GM19467 (cell line): ENCODE results near the gene TRIM45.
"Not testable (repeated sequence)": the region's sequence is repeated elsewhere in the genome, so short reads cannot be mapped to it uniquely, and the experiment has no call there.

Experiments
- ATAC-seq: cut with Tn5 transposase; IDR thresholded peaks from one replicate; pipeline ENCODE4 v1.9.1; 2021; ENCODE audit warnings: mild to moderate bottlenecking, moderate library complexity; ENCODE audit not compliant: unreplicated experiment

Gene TRIM45

DNA sequence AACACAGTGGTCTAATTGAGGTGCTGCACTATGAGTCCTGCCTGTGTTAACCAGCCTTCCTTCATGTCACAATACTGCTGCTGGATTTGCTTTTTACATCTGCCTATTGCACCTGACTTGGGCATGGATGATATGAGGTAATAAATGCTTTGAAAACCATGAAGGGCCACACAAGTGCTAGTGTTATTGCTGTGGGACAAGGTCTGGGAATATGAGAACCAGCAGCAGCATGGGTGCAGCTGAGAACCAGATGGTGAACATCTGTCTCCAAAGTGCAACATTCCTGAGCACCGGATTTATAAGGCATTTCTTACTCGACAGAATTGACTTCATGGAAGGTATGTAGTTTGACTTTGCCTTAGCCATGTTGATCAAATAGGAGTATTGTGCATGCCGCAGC is 16.6 kb downstream of the TRIM45 start:
- ATAC-seq = no peak

DNA sequence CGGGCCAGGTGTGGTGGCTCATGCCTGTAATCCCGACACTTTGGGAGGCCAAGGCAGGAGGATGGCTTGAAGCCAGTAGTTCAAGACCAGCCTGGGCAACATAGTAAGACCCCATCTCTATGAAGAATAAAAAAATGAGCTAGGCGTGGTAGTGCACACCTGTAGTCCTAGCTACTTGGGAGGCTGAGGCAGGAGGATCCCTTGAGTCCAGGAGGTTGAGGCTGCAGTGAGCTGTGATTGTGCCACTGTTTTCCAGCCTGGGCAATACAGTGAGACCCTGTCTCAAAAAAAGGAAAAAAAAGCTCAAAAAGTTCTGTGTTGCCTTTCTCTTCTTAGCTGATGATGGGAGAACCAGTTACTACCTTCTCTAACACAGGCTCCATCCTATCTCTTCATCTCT is 19.7 kb downstream of the TRIM45 start:
- not testable (repeated sequence) for ATAC-seq

DNA sequence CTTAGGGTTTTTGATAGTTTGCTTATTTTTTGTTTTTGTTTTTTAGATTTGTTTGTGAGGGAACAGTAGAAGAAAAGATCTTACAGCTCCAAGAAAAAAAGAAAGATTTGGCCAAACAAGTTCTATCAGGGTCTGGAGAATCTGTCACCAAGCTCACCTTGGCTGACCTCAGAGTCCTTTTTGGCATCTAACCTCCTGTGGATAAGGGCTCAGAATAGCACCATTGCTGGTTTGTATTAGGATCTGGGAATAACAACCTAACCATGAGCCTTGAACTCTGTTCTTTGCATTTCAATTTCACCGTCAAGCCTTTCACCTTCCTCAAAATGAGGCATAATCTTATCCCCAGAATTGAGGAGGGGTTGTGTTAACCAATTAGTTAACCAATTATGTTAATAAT is 20.2 kb downstream of the TRIM45 start:
- no peak for ATAC-seq

DNA sequence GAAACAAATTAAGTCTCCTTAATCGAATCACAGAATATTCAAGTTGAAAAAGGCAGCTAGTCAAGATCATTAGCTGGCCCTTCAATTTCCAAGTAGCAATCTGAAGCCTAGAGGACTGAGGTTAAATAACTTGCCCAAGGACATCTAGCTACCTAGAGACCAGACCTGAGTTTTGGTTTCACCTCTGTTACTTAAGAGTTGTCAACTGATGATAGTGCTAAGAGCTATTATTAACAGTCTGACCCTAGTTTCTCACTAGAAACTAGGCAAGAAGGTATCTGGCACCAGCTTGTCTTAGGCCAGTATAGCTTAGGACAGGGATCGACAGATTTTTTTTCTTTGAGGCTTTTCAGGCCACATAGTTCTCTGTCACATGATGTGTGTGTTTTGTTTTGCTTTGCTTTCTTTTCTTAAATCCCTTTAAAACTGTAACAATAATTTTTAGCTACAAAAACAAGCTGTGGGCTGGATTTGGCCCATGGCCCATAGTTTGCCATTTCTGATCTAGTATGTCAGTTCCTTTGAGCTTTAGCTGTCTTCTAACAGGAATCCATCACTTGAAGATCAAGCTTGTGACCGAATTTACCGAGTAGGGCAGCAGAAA is 23.2 kb downstream of the TRIM45 start:
- ATAC-seq = no peak

DNA sequence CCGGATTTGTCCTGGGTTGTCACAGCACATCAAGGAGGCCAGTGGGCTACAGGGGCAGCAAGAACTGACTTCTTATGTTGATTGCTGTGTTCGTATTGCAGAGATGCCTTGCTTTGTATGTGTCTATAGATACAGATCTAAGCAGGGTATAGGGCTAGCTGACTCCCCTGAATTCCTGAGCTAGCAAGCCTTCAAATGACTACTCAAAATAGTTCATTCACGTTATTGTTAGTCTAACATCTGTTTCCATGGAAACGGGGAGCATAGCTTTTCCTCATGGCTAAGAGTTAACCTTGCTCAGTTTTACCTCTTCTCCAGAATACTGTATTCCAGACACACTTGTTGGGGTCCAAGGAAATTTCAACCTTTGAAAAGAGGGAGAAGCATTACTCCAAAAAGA is 24.1 kb downstream of the TRIM45 start:
- ATAC-seq = no peak

DNA sequence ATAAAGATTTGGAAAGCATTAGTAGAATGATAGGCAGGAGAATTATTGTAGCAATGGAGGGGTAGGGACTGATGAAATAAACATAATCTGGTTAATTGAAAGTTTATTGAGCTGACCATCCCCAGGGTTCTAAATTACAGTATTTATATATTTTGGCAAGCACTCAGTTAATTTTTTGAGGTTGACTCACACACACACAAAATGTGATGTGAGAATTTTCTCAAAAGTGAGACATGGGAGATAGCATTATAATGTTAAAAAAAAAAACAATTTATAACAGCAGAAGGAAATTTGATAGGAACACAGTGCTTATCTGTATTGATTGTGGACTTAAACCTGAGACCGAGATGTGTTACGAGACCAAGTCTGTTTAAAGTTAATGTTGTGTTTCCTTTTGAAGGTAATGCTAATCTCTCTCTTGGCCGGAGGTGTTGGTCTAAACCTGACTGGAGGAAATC is 24.6 kb downstream of the TRIM45 start:
- no peak for ATAC-seq

DNA sequence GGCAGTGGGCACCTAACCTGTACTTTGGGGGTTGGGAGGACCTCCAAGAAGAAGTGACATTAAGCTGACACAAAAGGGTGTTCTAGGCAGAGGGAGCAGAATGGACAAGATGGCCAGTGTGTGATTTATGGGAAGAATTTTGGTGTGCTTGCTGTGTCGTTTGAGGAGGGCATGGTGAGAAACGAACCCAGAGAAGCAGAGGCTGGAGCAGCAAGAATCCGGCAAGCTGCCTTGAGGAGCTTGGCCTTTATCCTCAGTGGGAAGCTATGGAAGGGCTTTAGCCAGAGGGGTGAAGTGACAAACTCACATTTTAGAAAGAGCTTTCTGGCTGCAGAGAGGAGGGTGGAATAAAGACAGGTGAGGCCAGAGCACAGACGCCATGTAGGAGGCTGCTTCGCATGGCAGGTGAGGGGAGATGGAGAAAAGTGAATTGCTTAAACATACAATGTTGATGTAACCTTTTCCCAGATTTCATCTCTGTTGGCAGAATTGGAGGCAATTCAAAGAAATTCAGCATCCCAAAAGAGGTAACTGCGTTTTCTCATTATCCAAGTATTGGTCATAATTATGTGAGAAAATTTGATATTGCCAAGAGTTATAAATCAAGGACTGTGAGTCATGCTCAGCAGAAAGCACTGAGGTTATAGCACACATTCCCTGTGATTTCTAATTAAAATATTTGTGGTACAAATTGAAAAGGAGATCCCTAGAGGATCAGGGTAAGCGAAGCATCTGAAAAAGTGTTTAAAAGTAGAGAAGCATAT is 26.5 kb downstream of the TRIM45 start:
- ATAC-seq = no peak

DNA sequence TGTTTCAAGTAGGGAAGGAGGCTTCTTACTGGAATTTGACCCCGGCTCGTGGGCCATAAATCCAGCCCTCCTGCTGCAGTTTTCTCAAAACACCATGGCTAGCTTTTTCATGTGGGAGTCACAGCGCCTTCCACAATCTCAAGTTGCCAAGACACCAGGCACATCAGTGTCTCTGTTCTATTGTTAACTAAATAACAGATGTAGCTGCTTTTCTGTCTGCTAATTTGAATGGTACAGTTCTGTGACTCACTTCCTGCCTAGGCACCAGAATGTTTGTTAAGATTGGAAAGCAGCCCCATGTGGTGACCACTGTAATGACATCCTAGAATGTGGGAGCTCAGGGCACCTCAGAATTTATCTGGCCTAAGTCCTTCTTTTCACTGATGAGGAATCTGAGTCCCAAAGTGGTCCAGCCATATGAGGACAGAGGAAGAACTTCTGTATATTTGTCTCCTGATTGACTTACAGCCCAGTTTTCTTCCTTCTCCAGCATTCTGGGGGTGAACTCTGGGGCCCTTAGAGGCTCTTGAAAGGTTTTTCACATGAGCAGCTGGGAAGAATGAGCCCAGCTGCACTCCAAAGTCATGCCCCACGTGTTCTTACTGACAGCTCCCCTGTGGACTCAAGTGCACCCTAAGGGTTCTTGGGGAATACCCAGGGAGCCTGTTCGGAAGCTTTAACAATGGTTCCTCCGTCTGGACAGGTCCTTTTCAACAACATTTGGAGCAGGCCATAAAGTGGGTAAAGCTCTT is 27.5 kb downstream of the TRIM45 start:
- ATAC-seq = no peak

DNA sequence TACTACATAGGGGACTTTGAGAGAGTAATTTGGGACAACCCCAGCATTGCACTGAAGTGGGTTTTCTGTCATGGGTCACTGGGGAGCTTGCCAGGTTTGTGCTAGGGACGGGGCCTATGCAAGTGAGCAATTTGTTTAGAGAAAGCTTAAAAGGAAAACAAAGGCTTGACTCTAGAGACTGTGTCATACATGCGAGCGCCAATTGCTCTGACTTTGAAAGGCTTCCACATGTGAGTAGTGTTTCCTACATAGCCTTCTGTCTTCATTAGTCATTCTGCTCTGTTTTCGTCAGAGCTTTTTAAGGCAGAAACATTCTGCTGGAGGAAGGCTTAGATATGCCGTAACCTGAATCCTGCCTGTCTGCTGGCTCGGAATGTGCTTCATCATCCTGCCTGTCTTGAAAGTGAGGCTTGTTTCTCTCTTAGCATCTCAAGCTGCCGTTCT is 28.4 kb downstream of the TRIM45 start:
- no peak for ATAC-seq

DNA sequence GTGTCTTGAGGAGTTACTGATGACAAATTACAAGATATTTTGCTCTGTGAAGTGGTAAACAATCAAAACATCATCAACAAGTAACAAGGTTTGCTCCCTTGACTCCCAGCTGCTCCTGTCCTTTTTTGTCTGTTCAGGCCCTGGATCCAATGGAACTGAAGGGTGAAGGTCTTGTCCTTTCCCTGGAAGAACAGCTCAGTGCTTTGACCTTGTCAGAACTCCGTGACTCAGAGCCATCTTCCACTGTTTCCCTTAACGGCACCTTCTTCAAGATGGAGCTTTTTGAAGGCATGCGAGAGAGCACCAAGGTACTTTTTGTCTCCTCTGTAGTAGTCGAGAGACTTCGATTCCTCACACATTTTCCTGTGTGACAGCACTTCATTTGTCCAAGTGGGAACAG is 29.0 kb downstream of the TRIM45 start:
- no peak for ATAC-seq

DNA sequence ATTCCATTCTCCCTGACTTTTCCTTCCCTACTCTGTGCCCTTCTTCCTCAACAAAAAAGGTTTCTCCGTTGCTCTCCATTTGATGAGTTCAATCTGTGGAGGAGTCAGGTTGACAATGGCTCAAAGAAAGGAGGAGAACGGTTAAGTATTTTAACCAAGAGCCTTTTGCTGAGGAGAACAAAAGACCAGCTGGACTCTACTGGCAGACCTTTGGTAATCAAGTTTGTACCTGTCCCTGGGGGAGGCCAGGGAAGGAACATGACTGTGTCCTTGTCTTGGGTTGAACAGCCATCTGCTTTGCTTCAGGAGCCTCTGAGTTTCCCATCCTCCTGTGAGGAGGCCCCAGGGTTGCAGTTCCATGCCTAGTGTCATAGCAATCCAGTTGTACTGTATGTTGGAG is 31.6 kb downstream of the TRIM45 start:
- no peak for ATAC-seq

DNA sequence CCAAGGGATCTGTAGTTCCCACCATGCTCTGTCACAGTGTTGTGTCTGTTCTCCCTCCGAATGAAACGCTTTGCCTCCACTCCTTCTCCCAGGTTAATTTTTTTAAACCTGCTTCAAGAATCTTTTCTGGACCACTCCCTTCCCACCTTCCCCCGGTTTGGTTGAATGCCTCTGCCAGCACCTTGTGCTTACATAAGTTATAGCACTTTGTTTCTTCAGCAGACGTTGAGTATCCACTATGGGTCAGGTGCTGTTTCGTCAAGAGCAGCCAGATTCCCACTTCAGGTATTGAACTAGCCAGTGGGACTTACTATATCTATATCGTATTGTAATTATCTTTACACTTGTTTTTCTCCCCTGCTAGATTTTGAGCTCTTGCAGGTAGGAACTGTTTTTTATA is 33.9 kb downstream of the TRIM45 start:
- no peak for ATAC-seq

DNA sequence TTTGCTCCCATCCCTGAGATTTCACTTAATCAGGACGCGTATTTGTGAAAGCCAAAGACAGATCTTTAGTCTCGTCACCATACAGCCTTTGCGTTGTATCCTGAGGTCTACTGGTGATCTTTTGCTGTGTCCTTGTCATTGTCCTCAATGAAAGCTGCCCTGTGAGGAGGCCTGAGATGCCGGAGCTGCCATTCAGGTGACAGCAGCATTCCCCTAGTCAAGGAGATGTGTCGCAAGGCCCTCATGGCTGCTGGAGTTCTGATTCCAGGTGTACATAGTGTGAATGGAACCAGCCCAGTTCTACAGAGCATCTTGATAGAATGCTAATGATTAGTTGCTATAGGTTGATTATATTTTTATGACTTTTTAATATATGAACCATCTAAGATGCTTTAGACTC is 37.3 kb downstream of the TRIM45 start:
- ATAC-seq = no peak

DNA sequence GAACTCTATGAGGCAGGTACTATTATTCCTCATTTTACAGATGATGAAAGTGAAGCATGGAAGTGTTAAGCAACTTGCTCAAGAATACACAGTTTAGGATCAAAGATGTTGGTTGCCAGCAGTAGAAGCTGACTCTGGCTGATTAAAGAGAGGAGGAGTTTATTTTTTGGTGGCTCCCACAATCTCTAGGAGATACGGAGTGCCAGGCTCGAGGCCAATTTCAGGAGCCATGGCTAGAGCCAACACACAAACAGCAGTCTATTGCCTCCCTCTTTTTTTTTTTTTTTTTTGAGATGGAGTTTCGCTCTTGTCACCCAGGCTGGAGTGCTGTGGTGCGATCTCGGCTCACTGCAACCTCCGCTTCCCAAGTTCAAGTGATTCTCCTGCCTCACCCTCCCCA is 41.8 kb downstream of the TRIM45 start:
- no peak for ATAC-seq

DNA sequence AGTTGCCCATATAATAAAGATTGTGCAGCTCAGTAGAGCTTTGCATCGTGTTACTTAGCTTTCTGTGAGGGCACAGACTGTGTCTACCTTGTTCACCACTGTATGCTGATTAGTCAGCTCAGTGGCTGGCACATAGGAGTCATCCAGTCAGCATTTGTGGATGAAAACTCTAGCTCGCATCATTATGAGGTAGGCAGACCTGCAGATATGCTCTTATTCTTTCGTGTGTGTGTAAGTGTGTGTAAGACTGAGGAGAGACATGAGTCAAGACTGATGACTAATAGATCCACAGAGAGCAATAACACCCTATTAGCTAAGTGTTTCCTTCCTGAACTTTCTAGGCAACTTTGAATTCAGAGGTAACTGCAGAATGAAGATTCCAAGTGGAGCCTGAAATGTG is 44.3 kb downstream of the TRIM45 start:
- ATAC-seq = no peak

DNA sequence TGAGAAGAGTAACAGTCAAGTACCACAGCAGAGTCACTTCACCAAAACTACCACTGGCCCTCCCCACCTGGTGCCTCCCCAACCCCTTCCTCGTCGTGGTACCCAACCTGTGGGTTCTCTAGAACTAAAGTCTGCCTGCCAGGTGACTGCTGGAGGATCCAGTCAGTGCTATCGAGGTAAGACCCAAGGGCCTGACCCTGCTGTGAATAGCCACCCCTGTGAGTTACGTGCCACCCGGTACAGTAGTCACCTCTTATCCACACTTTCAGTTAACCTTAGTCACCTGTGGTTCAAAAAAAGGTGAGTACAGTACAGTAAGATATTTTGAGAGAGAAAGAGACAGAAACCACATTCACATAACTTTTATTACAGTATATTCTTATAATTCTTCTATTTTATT is 44.9 kb downstream of the TRIM45 start:
- ATAC-seq = no peak

DNA sequence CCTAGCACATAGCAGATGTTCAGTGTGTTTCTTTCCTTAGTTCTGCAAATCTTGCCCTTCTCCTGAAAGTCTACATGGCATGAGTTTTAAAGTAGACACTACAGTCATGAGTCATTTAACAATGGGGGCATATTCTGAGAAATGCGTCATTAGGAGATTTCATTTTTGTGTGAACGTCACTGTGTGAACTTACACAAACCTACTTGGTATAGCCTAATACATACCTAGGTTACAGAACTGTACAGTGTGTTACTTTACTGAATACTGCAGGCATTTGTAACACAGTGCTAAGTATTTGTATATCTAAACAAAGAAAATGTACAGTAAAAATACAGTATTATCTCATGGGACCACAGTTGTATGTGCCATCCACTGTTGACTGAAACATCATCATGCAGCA is 51.4 kb downstream of the TRIM45 start:
- no peak for ATAC-seq

DNA sequence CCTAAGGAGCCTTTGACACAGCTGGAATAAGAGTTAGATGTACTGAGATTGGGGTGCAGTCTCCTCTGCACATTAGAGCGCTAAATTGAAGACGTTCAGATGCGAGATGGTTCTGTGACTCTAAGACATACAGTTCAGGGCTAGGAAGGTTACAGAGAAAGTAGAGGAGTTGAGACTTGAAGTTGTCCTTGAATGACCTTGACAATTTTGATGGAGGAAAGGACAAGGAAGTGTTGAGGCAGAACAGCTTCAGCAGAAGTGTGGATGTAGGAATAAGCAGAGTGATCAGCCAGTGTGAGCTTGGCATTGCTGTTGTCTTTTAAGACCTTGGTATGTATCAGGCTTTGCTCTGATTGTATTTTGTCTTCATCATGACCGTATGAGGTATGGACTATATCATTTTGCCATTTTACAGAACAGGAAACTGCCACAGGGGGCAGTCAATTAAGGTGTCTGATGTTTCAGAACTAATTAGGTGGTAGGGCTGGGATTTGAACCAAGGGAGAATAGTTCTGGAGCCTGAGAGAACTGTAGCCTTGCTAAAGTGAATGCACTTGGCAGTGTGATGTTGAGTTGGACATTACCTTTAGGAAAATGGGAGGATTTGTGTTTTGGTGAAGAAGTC is 52.2 kb downstream of the TRIM45 start:
- ATAC-seq = no peak

DNA sequence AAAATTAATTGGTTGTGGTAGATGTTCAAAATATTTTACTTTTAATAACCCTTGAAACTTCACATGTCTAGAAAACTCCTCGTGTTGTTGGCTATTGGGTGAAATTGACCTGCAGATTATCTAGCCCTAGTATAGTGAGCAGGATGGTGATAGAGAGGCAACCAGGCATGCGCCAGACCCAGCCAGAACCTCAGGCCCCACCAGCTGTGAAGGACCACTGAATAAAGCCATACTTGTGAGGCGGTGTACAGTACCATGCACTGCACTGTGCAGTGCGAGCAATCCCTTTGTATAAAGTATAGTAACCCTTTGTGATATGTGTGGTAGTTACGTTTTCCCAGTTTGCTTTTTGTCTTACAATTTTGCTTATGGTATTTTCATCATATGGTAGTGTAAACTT is 53.0 kb downstream of the TRIM45 start:
- ATAC-seq = no peak

DNA sequence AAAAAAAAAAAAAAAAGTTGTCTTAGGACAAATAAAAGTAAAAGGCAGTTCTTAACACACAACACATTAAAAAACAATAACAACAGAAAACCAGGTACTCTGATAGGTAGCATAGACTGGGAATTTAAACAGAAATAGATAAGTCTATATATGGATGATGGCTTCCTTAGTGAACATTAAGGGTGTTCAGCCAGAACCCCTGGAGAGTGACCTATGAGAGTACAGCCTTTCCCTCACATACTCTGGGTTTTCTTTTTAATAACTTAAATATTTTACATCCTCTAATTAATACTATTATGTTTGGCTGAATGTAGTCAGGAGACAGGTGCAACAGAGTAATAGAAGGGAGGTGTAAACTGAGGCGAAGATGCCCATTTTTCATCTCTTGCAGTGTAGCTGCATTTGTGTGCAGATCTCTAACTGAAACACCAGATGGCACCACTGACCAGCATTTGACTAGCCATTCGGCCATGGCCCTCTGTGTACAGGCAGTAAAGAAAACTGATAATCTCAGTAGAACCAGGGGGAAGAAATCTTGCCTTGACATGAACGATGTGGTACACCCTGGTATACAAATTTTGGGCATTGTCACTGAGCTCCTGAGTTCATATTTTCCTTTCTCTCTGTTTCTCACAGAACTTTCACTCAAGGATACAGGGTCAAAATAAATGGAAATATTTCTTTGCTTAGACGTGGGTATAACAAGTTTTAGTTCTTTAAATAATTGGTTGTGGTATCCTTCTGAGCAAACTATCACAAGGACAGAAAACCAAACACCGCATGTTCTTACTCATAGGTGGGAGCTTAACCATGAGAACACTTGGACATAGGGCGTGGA is 53.8 kb downstream of the TRIM45 start:
- ATAC-seq = no peak

DNA sequence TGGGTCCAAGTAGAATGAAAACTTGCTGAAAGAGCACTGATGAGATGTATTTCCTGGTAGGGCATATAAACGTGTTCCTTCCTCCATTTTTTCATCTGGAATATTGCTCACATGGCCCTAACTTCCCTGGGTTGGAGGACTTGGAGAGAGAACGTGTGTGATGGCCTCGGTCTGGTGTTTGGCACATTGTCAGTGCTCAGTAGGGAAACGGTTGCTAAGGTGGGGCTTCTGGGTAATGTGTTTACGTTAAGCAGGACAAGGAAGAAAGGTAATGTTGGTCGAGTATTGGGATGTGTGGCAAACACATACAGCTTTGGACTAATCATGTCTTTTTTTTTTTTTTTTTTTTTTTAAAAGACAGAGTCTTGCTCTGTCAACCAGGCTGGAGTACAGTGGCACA is 55.2 kb downstream of the TRIM45 start:
- no peak for ATAC-seq
